ENCODE data around the gene OLFML2B.
"Not testable (repeated sequence)": the region's sequence is repeated elsewhere in the genome, so short reads cannot be mapped to it uniquely, and the experiment has no call there.

The OLFML2B gene

GRCh38 chr1:162033428-162033827 is 9.8 kb upstream of the OLFML2B start:
- no peak for DNase-seq

GRCh38 chr1:162030759-162031280 is 7.2 kb upstream of the OLFML2B start:
- DNase-seq = no peak

GRCh38 chr1:162029157-162029556 is 5.5 kb upstream of the OLFML2B start:
- DNase-seq = no peak

- no peak for DNase-seq
Measured at GRCh38 chr1:162028726-162029125, 5.1 kb upstream of the OLFML2B start.

GRCh38 chr1:162026881-162027280 is 3.2 kb upstream of the OLFML2B start:
- DNase-seq = no peak

- no peak for DNase-seq
Measured at GRCh38 chr1:162025541-162025940, 1.9 kb upstream of the OLFML2B start.

GRCh38 chr1:162023181-162023546 is 505 bp downstream of the OLFML2B start:
- DNase-seq = no peak

- DNase-seq = no peak
Measured at GRCh38 chr1:162022626-162023025, 1.0 kb downstream of the OLFML2B start.

- DNase-seq = no peak
Measured at GRCh38 chr1:162021124-162021523, 2.5 kb downstream of the OLFML2B start.

- DNase-seq = no peak
Measured at GRCh38 chr1:162020150-162020549, 3.5 kb downstream of the OLFML2B start.

- no peak for DNase-seq
Measured at GRCh38 chr1:162019446-162019845, 4.2 kb downstream of the OLFML2B start.

GRCh38 chr1:162019006-162019405 is 4.7 kb downstream of the OLFML2B start:
- no peak for DNase-seq

GRCh38 chr1:162018418-162018817 is 5.3 kb downstream of the OLFML2B start:
- DNase-seq = no peak

- DNase-seq = not testable (repeated sequence)
Measured at GRCh38 chr1:162017791-162018190, 5.9 kb downstream of the OLFML2B start.

GRCh38 chr1:162016631-162017030 is 7.0 kb downstream of the OLFML2B start:
- DNase-seq = no peak

- no peak for DNase-seq
Measured at GRCh38 chr1:162015196-162015595, 8.5 kb downstream of the OLFML2B start.

- no peak for DNase-seq
Measured at GRCh38 chr1:162014202-162014601, 9.5 kb downstream of the OLFML2B start.

GRCh38 chr1:162013289-162013688 is 10.4 kb downstream of the OLFML2B start:
- no peak for DNase-seq

- DNase-seq = no peak
Measured at GRCh38 chr1:162011337-162012012, 12.2 kb downstream of the OLFML2B start.

GRCh38 chr1:162010175-162010506 is 13.5 kb downstream of the OLFML2B start:
- no peak for DNase-seq

- DNase-seq = no peak
Measured at GRCh38 chr1:162009501-162010174, 14.0 kb downstream of the OLFML2B start.

GRCh38 chr1:162008799-162009198 is 14.9 kb downstream of the OLFML2B start:
- no peak for DNase-seq

- no peak for DNase-seq
Measured at GRCh38 chr1:162007466-162007865, 16.2 kb downstream of the OLFML2B start.

- DNase-seq = no peak
Measured at GRCh38 chr1:162006081-162006480, 17.6 kb downstream of the OLFML2B start.

All from activated CD4-positive, alpha-beta T cell treated with anti-CD3 and anti-CD28 coated beads, Interleukin-2, amount 50 U/mL, for 48 hours (primary cell).